OCI-M1 (cell line): ENCODE data around the gene RFTN2.

Experiments
- DNase-seq: peaks from one replicate; lab custom pipeline; 2025; lab: John Stamatoyannopoulos, UW

RFTN2 gene

DNA sequence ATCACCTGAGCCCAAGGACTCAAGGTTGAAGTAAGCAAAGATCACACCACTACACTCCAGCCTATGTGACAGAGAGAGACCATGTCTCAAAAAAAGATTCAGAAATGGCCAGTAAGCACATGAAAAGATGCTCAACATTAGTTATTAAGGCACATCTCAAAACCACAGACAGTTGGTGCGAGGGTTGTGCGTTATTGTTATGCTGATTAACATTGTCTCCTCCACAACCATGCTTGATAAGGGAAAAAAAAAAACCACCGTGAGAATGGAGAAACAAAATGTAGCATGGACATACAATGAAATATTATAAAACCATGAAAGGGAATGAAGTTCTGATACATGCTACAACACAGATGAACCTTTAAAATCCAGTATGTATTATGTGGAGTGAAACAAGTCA lies 132.2 kb downstream of the RFTN2 start:
- no peak for DNase-seq

DNA sequence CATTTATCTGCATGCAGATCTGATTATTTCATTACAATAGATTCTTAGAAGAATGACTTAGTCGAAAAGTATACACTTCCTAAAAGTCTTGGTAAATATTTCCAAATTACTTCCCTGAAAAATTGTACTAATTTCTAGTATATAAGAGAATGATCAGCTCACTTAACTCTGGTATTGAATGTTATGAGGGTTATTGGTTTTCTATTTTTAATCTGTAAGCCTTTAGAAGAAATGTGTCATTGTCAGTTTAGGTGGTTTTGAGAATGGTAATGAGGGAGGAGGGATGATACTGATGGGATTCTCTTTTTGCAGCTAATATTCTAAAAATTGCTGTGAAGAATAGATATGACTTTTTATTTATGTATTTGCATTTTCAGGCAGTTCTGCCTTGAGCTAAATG lies 135.7 kb downstream of the RFTN2 start:
- no peak for DNase-seq

DNA sequence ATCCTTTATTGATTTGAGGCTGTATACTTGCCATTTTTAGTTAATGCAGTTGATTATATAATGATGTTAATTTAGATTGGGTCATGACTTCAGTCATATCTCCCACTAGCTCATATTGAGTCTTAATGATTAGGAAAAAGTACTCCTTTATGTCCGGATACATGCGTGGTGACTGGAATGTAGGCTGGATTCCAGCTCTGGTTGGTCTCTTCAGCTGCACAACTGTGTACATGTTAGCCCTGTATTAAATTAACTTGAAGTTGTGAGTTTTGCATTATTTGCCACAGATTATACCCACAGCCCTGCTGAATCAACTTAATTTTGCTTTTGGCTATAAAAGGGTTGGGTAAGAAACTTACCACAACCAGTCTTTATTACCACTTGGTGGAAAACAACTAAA lies 137.0 kb downstream of the RFTN2 start:
- DNase-seq, result no peak
